H1 (cell line): ENCODE data around the gene PARP1. TPM values are rescaled to one million over a fixed set of nuclear protein-coding genes. Genes with fewer than 3 reads are reported as not detected.

Experiments used
- BCL11A ChIP-seq, 2 experiments: IDR thresholded peaks; one replicate each; pipeline ENCODE4 v1.6.1; 2011; ENCODE audit warnings: low read depth in 2 of 2, low read length in 2 of 2, mild to moderate bottlenecking in 2 of 2
- EZH2 ChIP-seq: fragments of 200-600 bp; sonication (generic); IDR thresholded peaks from 2 replicates; pipeline ENCODE4 v1.7.1; 2012; ENCODE audit warnings: low read depth, mild to moderate bottlenecking, moderate library complexity, low read length, inconsistent platforms; ENCODE audit not compliant: severe bottlenecking
- GTF2F1 ChIP-seq: IDR thresholded peaks from 2 replicates; pipeline ENCODE4 v1.6.1; 2012; ENCODE audit warnings: low read depth, low read length, improper control_type of control experiment, borderline replicate concordance
- POLR2A ChIP-seq, 2 experiments: IDR thresholded peaks; 1 replicate in 1 of 2; 2 replicates in 1 of 2; pipeline ENCODE4 v1.6.1; 2011; ENCODE audit warnings: low read depth in 2 of 2, low read length in 2 of 2, mild to moderate bottlenecking in 2 of 2; ENCODE audit errors: control extremely low read depth in 1 of 2
- RAD21 ChIP-seq, 2 experiments: IDR thresholded peaks in 1 of 2; conservative IDR thresholded peaks in 1 of 2; 2 replicates each; pipeline ENCODE4 v1.6.1; 2011; ENCODE audit warnings: low read depth in 2 of 2, low read length in 2 of 2, improper control_type of control experiment in 1 of 2, inconsistent platforms in 1 of 2, mild to moderate bottlenecking in 1 of 2, moderate library complexity in 1 of 2
- YY1 ChIP-seq: IDR thresholded peaks from 2 replicates; pipeline ENCODE4 v1.6.1; 2011; ENCODE audit warnings: low read depth, mild to moderate bottlenecking, low read length
- polyA plus RNA-seq, 7 experiments: library from polyadenylated mRNA; depleted of rRNA in 3 of 7; stranded (reverse) in 5 of 7; unstranded in 2 of 7; fragments of >200 nt in 5 of 7; fragments of 200-250 nt in 2 of 7; gene quantifications; 1 replicate in 5 of 7; 2 replicates in 1 of 7; 4 replicates in 1 of 7; pipeline versions ENCODE4 v1.2.1 to v1.2.3, GENCODE V29; 2011 to 2013; ENCODE audit warnings: missing spikeins in 2 of 7, mixed read lengths in 2 of 7
- total RNA-seq: library from RNA; stranded (reverse); fragmentation: NEBNext Ultra II Directional; extraction: Animal tissue kit (Norgen Biotek cat#: 25700); gene quantifications from 2 replicates; pipeline ENCODE4 v1.2.1, GENCODE V29; 2021

The PARP1 gene
- total and polyA plus RNA-seq, 2 of the 8 experiments (the other 6 are each of a cell fraction or from before 2014, with no cell fraction given), result 416 to 441 TPM

GRCh38 chr1:226371866-226372490 lies 35.9 kb downstream of the PARP1 start (continued):
- TF ChIP-seq YY1 (no peak), POLR2A (IDR thresholded peaks at IDR 0.05; ENCODE audit: control extremely low read depth in 1 of 2, low read depth in 2 of 2, low read length in 2 of 2) (no peak), RAD21 (IDR thresholded peaks at IDR 0.05 in 1 of 2, conservative IDR thresholded peaks at IDR 0.05 in 1 of 2; ENCODE audit: low read depth in 2 of 2, low read length in 2 of 2) (no peak), BCL11A (IDR thresholded peaks at IDR 0.05; ENCODE audit: low read depth in 2 of 2, low read length in 2 of 2) (no peak), GTF2F1 (no peak), EZH2 (no peak)
